Posterior vena cava (tissue), 2 donors: Measurements from ENCODE around the gene MFAP4. TPM values are rescaled to one million over a fixed set of nuclear protein-coding genes. Genes with fewer than 3 reads are reported as not detected.

ENCODE experiments used
- DNase-seq: peaks from one replicate; pipeline ENCODE4 v3.0.0-alpha.2; 2020; ENCODE audit warnings: low spot score
- intact Hi-C, 2 donors: fragments of 100-400 bp; cut with DNase I; formaldehyde crosslinking; loops; one replicate each; pipeline versions ENCODE4 v1.14.1 to v1.14.2; 2022 to 2023
- total RNA-seq, 2 donors: library from RNA; stranded (reverse); fragmentation: NEBNext Ultra II Directional; extraction: Animal tissue kit (Norgen Biotek cat#: 25700); gene quantifications; one replicate each; pipeline ENCODE4 v1.2.1, GENCODE V29; 2021
- donor health status: DM: yes; HTN: yes; CAD: no.
- donor health status: DM: yes; HTN: yes; CAD: no.

Gene MFAP4
- total RNA-seq, 2 donors from 2014 or later, result 231 to 371 TPM

DNA sequence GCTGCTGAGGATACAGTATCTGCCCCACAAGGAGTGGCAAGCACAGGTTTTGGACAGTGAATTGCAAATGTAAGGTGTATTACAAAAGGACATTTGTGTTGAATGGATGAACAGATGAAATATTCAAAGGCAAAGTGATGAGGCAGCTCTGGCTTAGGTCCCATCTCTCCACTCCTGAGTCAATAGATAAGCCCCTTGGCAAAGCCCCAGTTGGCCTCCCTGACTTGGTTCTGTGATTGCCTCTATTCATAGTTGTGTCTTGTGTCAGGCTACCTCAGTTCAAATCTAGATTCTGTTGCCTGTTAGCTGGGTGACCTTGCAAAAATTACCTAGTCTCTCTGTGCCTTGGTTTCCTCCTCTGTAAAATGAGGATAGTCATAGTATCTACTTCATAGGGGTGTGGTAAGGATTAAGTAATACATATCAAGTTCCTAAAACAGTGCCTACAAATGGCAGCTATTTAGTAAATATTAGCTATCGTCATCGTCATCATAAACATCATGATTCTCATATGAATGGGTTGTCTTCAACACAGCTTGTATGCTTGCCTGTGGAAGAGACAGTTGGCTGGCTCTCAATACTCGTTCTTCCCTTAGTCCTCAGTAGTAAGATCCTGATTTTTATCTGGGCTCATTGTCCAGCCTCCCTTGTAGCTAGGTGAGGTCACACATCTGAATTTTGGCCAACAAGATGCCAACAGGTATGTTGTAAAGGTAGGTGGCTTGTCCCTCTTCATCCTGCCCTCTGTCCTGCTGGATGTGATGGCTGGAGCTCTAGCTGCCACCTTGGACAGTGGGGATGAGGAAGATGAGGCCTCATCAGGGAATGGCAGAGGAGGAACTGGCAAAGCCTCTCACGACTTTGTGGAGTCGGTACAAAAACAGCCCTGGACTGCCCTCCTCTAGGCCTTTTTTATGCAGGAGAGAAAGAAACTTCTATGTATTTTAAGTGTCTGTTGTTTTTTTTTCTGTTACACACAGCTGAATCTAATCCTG, 2.1 kb upstream of the MFAP4 start:
- DNase-seq, result peak; percentile 66
- intact Hi-C loops, result loop anchor here in 1 of 2 donors (1.0 kb wide), 1 partner anchor 43 kb away; no protein-coding TSS in a partner anchor

DNA sequence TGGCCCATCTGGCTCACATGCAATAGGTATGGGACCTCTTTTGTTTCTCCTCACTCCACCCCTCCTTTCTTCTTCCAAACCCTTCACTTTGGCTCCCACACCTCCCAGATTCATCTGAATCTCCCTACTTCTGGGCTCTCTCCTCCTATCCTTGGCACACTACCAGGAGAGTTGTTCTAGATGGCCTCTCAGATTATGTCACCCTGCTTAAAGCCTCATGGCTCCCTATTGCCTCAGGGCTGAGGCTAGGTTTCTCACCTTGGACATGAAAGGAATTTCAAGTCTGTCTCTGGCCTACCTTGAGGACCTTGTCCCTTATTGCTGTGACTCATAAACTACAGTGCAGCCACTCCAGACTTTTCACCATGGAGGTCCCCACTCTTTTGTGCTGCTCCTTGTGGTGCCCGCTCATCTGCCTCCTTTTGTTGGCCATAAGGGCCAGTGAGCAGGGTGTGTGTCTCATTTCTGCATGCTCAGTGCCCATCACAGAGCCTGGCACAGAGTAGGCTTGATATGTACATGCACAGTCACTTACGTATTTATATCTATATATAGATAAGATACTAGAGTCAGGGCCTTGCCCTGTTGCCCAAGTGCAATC, 1.0 kb upstream of the MFAP4 start:
- intact Hi-C loops, result loop anchor here in 1 of 2 donors (1.0 kb wide), 1 partner anchor 42 kb away; no protein-coding TSS in a partner anchor
- DNase-seq, result peak; percentile 80

DNA sequence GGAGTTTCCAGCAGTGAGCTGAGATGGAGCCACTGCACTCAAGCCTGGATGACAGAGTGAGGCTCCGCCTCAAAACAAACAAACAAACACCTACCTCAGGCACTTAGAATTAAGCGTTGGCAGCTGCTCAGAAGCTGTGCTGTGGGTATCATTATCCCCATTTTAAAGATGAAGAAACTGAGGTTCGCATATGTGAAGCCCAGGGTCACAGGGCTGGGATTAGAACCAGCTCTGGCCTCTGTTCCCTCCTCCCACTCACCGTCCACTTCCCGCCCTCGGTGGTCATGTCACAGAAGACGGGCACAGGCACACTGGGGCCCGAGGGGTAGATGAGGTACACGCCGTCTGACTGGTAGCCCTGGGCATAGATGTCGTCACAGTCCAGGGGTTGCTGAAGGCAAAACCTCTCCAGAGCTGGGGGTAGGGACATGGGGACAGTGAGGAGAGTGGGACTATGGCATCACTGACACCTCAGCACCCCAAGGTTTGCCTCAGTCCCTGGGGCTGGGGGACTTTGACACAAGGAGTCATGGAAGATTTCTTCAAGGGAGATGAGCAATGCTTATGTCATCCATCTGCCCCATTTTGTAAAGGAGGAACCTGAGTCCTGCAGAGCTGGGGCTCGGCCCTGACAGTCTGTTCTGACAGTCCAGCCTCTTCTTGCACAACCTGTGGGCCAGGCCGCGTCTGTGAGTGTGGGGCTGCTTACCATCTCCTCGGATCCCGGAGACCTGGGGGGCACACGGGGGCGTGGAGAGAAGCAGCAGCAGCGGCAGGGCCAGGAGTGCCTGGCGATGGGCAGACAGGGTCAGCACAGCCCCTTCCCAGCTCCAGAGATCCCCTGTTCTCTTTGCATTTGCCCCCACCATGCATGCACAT, 700 bp downstream of the MFAP4 start:
- intact Hi-C loops, result no loop called here

DNA sequence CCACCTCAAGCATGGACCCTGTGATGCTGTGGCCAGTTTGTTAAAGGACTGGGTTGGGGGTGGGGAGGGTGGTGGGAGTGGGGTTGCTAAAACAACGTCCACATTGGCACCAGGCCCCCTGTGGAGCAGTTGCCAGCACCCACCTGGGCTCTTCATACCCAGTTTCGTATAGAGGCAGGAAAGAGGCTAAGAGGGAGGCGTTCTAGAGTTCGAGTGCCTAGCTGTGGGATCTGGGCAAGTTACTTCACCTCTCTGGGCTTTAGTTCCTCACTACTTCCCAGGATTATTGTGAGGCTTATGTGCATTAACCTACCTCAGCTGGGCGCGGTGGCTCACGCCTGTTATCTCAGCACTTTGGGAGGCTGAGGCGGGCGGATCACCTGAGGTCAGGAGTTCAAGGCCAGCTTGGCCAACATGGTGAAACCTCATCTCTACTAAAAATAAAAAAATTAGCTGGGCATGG, 1.4 kb downstream of the MFAP4 start:
- intact Hi-C loops, result no loop called here
- peak; percentile 67 for DNase-seq

More for the DNA sequence above, 700 bp downstream of the MFAP4 start:
- peak; percentile 93 for DNase-seq

DNA sequence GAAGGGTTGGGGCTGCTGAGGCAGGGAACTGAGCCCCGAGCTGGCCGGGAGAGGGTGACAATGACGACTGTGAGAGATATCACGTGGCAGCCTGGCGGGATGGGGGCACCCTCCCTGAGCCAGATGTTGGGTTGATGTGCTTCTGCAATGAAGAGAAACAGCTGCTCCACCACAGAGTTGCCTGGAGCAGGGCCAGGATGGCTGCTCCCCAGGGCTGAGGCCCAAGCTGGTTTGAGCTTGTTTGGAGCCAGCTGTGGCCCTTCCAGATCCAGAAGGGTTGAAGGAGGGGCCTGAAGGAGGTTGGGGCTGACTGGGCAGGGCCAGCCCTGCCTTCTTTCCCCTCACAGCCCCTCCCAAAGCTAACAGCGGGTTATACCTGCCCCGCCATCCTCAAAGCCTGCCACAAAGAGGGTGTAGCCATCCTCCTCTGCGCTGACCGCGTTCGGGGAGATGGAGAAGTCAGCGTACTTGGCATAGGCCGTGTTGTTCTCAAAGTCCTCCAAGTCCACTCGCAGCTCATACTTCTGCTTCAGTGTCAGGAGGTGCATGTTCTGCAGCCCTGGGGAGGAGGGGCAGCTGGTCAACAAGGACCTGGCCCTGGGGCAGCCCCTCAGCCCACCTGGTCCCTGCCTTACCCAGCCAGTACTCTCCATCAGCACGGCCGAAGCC, 2.1 kb downstream of the MFAP4 start:
- intact Hi-C loops, result no loop called here
- peak; percentile 95 for DNase-seq

DNA sequence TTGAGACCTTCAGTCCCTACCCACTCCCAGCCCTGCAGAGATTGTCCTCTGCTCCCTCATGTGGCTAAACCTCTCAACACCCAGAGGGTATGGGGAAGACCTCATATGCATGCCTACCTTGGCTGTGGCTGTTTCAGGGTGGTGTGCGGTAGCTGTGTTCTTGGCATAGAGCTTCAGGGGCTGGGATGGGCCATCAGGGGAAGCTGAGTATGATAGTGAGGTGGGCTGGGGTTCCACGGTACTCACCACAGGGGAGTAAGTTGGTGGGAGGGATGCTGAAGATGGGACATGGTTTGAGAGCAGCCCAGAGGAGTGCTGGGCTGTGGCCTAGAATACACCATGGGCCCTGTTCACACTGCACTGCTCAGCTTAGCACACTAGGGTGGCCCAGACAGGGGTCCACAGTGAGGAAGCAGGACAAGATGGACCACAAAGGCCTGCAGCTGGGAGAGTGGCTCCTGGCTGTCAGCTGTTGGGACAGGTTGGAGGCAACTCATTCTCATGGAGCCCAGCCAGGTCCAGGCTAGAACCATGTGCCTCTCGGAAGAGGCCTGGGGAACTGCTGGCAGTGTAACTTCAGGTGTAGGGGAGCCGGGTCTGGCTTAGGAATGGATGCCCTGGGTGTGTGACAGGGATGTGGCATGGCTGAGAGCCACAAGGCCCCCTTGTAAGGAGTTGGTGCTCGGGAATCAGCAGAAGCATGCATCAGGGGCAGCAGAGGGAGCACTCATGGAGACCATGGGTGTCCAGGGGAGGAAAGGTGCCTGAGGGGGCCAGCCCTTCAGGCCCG, 3.1 kb downstream of the MFAP4 start:
- intact Hi-C loops, result no loop called here
- peak; percentile 82 for DNase-seq

DNA sequence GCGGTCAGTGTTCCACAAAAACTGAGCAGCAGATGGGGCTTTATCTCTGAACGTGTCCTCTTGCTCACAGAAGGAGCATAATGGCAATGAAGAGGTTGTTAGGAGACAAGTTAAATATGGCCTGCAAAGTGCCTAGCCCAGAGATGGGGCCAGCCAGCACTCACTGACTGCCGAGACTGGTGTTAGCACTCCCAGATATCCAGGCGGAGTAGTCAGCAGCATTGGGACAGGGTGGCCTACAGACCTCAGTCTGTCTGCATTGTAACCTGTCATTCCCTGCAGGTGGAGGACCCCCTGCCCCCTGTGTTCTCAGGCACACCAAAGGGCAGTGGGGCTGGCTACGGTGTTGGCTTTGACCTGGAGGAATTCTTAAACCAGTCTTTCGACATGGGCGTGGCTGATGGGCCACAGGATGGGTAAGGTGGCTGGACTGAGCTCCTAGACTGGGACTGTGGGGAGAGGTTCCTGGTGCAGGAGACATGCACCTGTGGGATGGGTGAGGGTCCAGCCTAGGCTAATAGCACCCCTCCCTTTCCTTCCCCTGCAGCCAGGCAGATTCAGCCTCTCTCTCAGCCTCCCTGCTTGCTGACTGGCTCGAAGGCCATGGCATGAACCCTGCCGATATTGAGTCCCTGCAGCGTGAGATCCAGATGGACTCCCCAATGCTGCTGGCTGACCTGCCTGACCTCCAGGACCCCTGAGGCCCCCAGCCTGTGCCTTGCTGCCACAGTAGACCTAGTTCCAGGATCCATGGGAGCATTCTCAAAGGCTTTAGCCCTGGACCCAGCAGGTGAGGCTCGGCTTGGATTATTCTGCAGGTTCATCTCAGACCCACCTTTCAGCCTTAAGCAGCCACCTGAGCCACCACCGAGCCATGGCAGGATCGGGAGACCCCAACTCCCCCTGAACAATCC, 4.2 kb downstream of the MFAP4 start:
- DNase-seq, result peak; percentile 66
- intact Hi-C loops, result no loop called here

DNA sequence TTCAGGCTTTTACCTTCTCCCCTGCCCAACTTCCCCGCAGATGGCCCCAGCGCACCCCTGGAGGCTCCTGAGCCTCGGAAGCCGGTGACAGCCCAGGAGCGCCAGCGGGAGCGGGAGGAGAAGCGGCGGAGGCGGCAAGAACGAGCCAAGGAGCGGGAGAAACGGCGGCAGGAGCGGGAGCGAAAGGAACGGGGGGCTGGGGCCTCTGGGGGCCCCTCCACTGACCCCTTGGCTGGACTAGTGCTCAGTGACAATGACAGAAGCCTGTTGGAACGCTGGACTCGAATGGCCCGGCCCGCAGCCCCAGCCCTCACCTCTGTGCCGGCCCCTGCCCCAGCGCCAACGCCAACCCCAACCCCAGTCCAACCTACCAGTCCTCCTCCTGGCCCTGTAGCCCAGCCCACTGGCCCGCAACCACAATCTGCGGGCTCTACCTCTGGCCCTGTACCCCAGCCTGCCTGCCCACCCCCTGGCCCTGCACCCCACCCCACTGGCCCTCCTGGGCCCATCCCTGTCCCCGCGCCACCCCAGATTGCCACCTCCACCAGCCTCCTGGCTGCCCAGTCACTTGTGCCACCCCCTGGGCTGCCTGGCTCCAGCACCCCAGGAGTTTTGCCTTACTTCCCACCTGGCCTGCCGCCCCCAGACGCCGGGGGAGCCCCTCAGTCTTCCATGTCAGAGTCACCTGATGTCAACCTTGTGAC, 5.1 kb downstream of the MFAP4 start:
- peak; percentile 70 for DNase-seq
- intact Hi-C loops, result no loop called here

DNA sequence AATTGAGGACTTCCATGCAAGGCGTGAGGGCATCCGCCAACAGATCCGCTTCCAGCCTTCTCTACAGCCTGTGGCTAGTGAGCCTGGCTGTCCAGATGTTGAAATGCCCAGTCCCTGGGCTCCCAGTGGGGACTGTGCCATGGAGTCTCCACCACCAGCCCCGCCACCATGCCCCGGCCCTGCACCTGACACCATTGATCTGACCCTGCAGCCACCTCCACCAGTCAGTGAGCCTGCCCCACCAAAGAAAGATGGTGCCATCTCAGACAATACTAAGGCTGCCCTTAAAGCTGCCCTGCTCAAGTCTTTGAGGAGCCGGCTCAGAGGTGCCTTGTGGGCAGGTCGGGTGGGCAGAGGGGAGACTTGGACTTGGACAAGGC, 5.6 kb downstream of the MFAP4 start:
- intact Hi-C loops, result no loop called here
- DNase-seq, result peak; percentile 64

DNA sequence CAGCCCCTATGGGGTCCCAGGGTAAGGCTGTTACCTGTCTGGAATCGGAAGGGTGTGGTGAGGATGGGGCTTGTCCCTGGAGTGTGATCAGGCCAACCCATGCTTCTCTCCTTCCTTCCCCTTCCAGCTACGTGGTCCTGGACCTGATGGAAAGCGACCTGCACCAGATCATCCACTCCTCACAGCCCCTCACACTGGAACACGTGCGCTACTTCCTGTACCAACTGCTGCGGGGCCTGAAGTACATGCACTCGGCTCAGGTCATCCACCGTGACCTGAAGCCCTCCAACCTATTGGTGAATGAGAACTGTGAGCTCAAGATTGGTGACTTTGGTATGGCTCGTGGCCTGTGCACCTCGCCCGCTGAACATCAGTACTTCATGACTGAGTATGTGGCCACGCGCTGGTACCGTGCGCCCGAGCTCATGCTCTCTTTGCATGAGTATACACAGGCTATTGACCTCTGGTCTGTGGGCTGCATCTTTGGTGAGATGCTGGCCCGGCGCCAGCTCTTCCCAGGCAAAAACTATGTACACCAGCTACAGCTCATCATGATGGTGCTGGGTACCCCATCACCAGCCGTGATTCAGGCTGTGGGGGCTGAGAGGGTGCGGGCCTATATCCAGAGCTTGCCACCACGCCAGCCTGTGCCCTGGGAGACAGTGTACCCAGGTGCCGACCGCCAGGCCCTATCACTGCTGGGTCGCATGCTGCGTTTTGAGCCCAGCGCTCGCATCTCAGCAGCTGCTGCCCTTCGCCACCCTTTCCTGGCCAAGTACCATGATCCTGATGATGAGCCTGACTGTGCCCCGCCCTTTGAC, 6.3 kb downstream of the MFAP4 start:
- intact Hi-C loops, result no loop called here
- DNase-seq, result peak; percentile 73

DNA sequence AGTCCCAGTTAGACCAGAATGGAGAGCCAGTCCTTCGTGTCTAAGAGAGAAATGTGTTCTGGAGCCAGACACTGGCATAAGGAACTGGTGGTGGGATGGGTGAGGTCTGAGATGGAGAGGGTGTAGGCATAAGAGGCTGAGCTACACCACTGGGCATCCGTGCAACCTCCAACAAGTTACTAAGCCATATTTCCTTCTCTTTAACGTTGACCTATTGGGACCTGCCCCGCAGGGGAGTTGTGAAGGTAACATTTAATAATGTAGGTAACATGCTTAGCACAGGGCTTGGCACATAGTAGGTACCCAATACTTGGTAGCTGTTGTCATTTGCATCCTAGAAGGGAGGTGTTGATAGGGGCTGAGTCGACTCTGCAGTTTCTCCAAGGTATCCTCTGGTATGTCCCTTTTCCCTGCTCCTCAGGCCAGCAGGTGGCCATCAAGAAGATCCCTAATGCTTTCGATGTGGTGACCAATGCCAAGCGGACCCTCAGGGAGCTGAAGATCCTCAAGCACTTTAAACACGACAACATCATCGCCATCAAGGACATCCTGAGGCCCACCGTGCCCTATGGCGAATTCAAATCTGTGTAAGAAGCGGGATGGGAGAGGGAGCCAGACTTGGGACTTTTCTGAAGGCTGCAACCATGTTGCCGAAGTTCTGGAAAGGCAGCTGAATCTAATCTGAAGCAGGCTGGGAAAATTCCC, 7.5 kb downstream of the MFAP4 start:
- intact Hi-C loops, result no loop called here
- peak; percentile 46 for DNase-seq

DNA sequence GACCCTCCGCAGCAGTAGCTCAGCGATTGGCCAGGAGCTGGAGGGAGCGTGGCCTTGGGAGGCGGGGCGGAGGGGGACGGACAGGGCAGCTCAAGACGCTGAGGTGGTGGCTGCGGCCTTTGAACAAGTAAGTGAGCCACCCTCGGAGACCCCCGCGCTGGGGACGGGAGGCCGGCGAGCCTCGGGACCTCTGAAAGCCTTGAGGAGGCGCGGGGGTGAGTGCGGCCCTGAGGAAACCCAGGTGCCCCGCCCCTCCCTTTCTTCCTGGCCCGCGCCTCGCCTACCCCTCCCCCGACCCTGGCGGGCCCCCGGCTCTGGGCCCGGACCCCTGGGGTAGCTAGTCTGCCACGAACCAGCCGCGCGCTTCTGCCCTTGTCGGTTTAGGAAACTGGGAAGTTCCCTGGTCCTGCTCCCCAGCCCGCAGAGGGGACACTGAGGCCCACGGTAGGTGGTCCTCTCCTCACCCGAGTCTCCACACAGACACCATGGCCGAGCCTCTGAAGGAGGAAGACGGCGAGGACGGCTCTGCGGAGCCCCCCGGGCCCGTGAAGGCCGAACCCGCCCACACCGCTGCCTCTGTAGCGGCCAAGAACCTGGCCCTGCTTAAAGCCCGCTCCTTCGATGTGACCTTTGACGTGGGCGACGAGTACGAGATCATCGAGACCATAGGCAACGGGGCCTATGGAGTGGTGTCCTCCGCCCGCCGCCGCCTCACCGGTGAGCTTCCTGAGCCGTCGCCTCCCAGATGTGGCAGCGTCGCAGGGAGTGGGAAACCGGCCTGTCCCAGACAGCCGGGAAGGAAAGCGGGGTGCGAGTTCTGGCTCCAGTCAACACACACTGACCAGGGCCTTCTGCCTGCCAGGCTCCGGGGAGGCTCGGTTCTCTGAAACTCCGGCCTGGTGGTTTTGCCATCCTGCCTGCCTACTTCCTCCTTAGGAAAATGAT, 8.3 kb downstream of the MFAP4 start, which contains the start of gene MAPK7:
Gene MAPK7 (plus strand): TSS at position 83 of the 945 bp plus-strand sequence. CDS start 403 bp downstream, at position 486.
- intact Hi-C loops, result no loop called here
- DNase-seq, result no peak

DNA sequence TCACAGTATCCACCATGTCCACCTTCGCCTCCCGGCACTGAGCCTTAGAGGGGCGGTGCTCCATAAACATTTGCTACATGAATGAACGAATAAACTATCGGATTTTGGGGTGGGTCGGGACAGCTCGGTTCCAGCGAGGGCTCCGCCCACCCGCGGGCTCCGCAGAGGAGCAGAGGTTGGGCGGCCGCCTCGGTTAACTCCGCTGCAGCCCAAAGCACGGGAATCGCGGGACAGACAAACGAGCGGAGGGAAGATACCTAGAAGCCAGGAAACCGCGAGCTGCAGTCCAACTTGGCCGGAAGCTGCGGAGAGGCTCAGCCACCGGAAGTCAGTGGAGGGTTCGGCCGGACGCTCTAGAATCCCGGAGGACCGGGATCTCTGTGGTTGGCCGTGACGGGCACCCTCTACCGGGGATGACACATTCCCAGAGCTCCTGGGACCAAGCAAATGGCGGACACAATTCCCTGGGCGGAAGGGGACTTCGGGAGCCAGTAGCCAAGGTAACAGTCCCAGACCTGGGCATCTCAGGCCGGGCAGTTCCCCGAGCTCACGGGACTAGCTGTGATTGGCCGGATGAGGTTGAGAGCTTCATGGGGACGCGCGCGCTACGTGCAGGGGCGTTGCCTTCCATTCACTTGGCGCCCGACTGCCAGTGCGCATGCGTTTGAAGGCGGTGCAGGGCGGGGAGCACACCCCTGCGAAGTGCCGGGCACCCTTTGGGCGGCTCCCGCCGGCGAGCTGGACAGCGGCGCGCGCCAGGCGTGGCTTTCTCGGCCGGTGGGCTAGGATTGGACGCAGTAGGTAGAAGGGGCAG, 9.2 kb downstream of the MFAP4 start:
- peak; percentile 99 for DNase-seq
- intact Hi-C loops, result no loop called here
